ENCODE measurements around the gene CD200.

The CD200 gene

GRCh38 chr3:112353365-112353764 is 20.4 kb downstream of the CD200 start:
- TF ChIP-seq CTCF (IDR thresholded peaks at IDR 0.05; ENCODE audit: control extremely low read depth, extremely low read depth, low read depth, missing control alignments): no peak
- CTCF ChIA-PET: interaction anchor here (1.1 to 5.0 kb wide), 3 partner anchors 11 to 242 kb away, joined by 3 to 44 read pairs (median 4); no protein-coding TSS in a partner anchor
- DNase-seq (ENCODE audit: extremely low spot score): no peak
- POLR2A ChIA-PET: interaction anchor here (0.6 kb wide), 1 partner anchor 505 kb away, joined by 3 read pairs; no protein-coding TSS in a partner anchor

GRCh38 chr3:112354642-112355306 is 21.8 kb downstream of the CD200 start:
- no peak for TF ChIP-seq CTCF (IDR thresholded peaks at IDR 0.05; ENCODE audit: control extremely low read depth, extremely low read depth, low read depth, missing control alignments)
- CTCF ChIA-PET: no interaction called here
- no peak for DNase-seq (ENCODE audit: extremely low spot score)
- POLR2A ChIA-PET: no interaction called here

GRCh38 chr3:112355307-112355687 is 22.3 kb downstream of the CD200 start:
- POLR2A ChIA-PET: no interaction called here
- CTCF ChIA-PET: interaction anchor here (0.9 kb wide), 1 partner anchor 60 kb away, joined by 3 read pairs; no protein-coding TSS in a partner anchor
- DNase-seq (ENCODE audit: extremely low spot score): no peak
- no peak for TF ChIP-seq CTCF (IDR thresholded peaks at IDR 0.05; ENCODE audit: control extremely low read depth, extremely low read depth, low read depth, missing control alignments)

- ChIA-PET CTCF (interaction anchor here (1.2 kb wide), 1 partner anchor 13 kb away, joined by 3 read pairs; no protein-coding TSS in a partner anchor), POLR2A (interaction anchor here (0.7 kb wide), 1 partner anchor 139 kb away, joined by 6 read pairs; no protein-coding TSS in a partner anchor)
- no peak for DNase-seq (ENCODE audit: extremely low spot score)
- no peak for TF ChIP-seq CTCF (IDR thresholded peaks at IDR 0.05; ENCODE audit: control extremely low read depth, extremely low read depth, low read depth, missing control alignments)
Observed at GRCh38 chr3:112357930-112358780, 25.2 kb downstream of the CD200 start.

GRCh38 chr3:112360561-112360960 is 27.6 kb downstream of the CD200 start:
- CTCF ChIA-PET: interaction anchor here (1.2 to 6.7 kb wide), 5 partner anchors 9 to 249 kb away, joined by 3 to 44 read pairs (median 7); partner anchors contain the start of gene CD200
- POLR2A ChIA-PET: no interaction called here
- no peak for DNase-seq (ENCODE audit: extremely low spot score)
- no peak for TF ChIP-seq CTCF (IDR thresholded peaks at IDR 0.05; ENCODE audit: control extremely low read depth, extremely low read depth, low read depth, missing control alignments)

GRCh38 chr3:112362221-112362620 is 29.3 kb downstream of the CD200 start:
- TF ChIP-seq CTCF (IDR thresholded peaks at IDR 0.05; ENCODE audit: control extremely low read depth, extremely low read depth, low read depth, missing control alignments): no peak
- CTCF ChIA-PET: interaction anchor here (0.8 to 6.7 kb wide), 7 partner anchors 10 to 251 kb away, joined by 3 to 44 read pairs (median 7); partner anchors contain the start of genes CD200 and SLC9C1

More at GRCh38 chr3:112362221-112362620, 29.3 kb downstream of the CD200 start:
- no peak for DNase-seq (ENCODE audit: extremely low spot score)
- POLR2A ChIA-PET: no interaction called here

Data from GM10248 (cell line).